ENCODE measurements around the gene TNFRSF14. TPM values are rescaled to one million over a fixed set of nuclear protein-coding genes. Genes with fewer than 3 reads are reported as not detected.

The TNFRSF14 gene
- polyA plus RNA-seq, 1 experiment, result 19.3 TPM

DNA sequence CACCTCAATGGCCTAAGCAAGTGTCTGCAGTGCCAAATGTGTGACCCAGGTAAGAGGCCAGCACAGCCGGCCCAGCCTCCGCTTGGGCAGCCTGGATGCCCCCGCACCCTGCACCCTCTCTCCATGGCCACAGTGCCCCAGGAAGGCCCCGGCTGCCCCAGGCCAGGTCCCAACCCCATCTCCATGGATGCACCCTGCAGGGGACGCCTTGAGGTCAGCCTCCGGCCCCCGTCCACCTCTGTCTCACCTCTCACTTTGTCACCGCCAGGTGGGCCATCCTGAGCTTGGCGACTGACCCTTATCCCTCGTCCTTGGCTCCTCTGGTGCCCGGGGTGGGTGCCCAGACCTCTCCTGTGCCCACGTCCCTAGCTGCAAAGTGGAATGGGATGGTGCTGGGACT lies 2.2 kb downstream of the TNFRSF14 start:
- no peak for DNase-seq (ENCODE audit: low read depth)
- ChIA-PET CTCF (interaction anchor here (1.2 to 3.2 kb wide), 2 partner anchors 11 to 177 kb away, joined by 3 to 28 read pairs; no protein-coding TSS in a partner anchor), POLR2A (no interaction called here)
- Histone ChIP-seq H3K27me3 (ENCODE audit: control insufficient read depth, insufficient read depth, low read length) (no peaks in the 10 kb centered on the region), H3K4me3 (ENCODE audit: low read depth, low read length) (no peak overlapping the region), H3K36me3 (ENCODE audit: control insufficient read depth, insufficient read depth, low read length) (no peaks in the 10 kb centered on the region; the same call in 1 of the 2 replicates)
- TF ChIP-seq, protein P1, sequence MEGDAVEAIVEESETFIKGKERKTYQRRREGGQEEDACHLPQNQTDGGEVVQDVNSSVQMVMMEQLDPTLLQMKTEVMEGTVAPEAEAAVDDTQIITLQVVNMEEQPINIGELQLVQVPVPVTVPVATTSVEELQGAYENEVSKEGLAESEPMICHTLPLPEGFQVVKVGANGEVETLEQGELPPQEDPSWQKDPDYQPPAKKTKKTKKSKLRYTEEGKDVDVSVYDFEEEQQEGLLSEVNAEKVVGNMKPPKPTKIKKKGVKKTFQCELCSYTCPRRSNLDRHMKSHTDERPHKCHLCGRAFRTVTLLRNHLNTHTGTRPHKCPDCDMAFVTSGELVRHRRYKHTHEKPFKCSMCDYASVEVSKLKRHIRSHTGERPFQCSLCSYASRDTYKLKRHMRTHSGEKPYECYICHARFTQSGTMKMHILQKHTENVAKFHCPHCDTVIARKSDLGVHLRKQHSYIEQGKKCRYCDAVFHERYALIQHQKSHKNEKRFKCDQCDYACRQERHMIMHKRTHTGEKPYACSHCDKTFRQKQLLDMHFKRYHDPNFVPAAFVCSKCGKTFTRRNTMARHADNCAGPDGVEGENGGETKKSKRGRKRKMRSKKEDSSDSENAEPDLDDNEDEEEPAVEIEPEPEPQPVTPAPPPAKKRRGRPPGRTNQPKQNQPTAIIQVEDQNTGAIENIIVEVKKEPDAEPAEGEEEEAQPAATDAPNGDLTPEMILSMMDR (IDR thresholded peaks at IDR 0.05; ENCODE audit: insufficient read depth, low read depth, low read length), result no peak

DNA sequence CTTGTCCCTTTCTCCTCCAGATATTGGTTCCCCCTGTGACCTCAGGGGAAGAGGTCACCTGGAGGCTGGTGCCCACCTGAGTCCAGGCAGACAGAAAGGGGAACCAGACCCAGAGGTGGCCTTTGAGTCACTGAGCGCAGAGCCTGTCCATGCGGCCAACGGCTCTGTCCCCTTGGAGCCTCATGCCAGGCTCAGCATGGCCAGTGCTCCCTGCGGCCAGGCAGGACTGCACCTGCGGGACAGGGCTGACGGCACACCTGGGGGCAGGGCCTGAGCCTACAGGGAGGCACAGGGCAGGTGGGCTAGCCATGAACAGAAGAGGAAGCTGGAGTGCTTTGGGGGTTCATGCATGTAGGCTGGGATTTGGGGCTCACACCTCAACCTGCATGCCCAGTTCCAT lies 2.7 kb downstream of the TNFRSF14 start:
- H3K36me3 ChIP-seq (ENCODE audit: control insufficient read depth, insufficient read depth, low read length), result no peaks in the 10 kb centered on the region; the same call in 1 of the 2 replicates
- no peak overlapping the region for H3K4me3 ChIP-seq (ENCODE audit: low read depth, low read length)
- no peak for DNase-seq (ENCODE audit: low read depth)
- no peaks in the 10 kb centered on the region for H3K27me3 ChIP-seq (ENCODE audit: control insufficient read depth, insufficient read depth, low read length)
- CTCF ChIA-PET, result interaction anchor here (1.2 to 3.2 kb wide), 2 partner anchors 12 to 177 kb away, joined by 3 to 28 read pairs; no protein-coding TSS in a partner anchor
- TF ChIP-seq, protein P1 (IDR thresholded peaks at IDR 0.05; ENCODE audit: insufficient read depth, low read depth, low read length), result no peak
- POLR2A ChIA-PET, result no interaction called here

DNA sequence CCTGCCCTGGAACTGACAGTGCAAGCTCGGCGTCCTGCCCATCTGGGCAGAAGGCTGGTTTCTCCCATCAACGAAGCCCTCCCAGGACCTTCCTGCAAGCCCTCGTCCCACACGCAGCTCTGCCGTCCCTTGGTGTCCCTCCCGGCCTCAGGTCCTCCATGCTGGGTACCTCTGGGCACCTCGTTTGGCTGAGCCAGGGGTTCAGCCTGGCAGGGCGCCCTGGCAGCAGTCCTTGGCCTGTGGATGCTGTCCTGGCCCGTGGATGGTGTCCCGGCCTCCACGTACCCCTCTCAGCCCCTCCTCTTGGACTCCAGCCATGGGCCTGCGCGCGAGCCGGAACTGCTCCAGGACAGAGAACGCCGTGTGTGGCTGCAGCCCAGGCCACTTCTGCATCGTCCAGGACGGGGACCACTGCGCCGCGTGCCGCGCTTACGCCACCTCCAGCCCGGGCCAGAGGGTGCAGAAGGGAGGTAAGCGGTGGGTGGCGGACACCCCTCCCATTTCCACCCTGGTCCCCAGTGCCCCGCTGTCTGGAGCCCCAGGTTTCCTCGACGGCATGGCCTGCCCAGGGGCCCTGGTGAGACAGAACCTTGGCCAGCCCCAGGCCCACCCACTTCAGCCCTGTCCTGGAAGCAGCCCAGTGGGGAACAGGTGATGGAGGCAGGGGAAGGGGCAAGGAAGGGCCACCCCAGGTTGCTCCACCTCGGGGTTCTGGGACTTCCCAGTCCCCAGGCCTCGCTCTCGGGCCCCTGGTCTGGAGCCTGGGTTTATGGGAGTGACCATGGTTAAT lies 3.5 kb downstream of the TNFRSF14 start:
- no peaks in the 10 kb centered on the region; the same call in 1 of the 2 replicates for H3K36me3 ChIP-seq (ENCODE audit: control insufficient read depth, insufficient read depth, low read length)
- DNase-seq (ENCODE audit: low read depth), result no peak
- TF ChIP-seq, protein P1 (IDR thresholded peaks at IDR 0.05; ENCODE audit: insufficient read depth, low read depth, low read length), result no peak
- ChIA-PET CTCF (interaction anchor here (1.8 to 2.0 kb wide), 3 partner anchors 11 to 17 kb away, joined by 4 to 9 read pairs (median 7); no protein-coding TSS in a partner anchor), POLR2A (no interaction called here)
- H3K27me3 ChIP-seq (ENCODE audit: control insufficient read depth, insufficient read depth, low read length), result no peaks in the 10 kb centered on the region
- H3K4me3 ChIP-seq (ENCODE audit: low read depth, low read length), result no peak overlapping the region

DNA sequence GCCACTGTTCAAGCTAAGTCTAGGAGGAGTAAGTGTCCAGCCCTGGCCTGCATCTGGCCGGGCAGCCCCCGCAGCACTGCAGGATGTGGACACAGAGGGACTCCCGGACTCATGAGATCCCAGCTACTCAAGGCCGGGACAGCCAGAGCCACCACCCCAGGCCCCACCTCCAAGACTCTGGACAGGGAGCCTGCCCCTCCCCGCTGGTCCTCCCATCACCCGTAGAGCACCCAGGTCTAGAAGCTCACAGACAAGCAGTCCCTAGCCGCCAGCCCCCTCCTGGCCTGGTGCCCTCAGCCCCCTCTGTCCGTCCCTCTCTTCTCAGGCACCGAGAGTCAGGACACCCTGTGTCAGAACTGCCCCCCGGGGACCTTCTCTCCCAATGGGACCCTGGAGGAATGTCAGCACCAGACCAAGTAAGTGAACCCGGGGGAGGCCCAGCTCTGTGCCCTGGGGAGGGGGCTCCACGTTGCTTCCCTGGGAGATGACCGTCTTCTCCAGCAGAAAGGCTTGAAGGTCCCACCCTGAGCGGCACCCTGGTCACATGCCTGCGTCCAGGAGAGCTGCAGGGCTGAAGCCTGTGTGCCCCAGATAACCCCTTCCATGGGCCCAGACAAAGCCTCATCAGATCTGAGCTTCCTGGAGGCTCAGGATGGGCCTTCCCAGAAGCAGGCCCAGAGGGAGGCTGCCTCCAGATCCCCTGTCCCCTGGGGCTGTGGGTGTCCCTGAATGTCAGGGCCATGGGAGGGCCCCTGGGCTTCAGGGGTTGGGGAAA lies 4.3 kb downstream of the TNFRSF14 start:
- DNase-seq (ENCODE audit: low read depth), result no peak
- ChIA-PET CTCF (interaction anchor here (1.3 to 2.0 kb wide), 5 partner anchors 11 to 146 kb away, joined by 3 to 9 read pairs (median 7); no protein-coding TSS in a partner anchor), POLR2A (no interaction called here)
- TF ChIP-seq, protein P1 (IDR thresholded peaks at IDR 0.05; ENCODE audit: insufficient read depth, low read depth, low read length), result no peak
- H3K36me3 ChIP-seq (ENCODE audit: control insufficient read depth, insufficient read depth, low read length), result no peaks in the 10 kb centered on the region; the same call in 1 of the 2 replicates
- H3K27me3 ChIP-seq (ENCODE audit: control insufficient read depth, insufficient read depth, low read length), result no peaks in the 10 kb centered on the region
- H3K4me3 ChIP-seq (ENCODE audit: low read depth, low read length), result no peak overlapping the region

DNA sequence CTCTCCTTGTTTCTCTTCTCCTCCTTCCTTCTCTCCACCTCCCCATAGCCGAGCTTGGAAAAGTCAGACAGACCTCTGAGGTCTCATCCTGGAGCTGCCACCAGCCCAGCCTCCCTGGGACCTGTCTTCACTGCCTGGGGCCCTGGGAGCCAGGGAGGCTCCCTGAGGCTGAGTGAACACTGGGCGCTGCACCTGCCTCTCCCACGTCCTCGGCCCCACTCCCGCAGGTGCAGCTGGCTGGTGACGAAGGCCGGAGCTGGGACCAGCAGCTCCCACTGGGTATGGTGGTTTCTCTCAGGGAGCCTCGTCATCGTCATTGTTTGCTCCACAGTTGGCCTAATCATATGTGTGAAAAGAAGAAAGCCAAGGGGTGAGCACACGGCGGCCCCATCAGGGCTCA lies 5.3 kb downstream of the TNFRSF14 start:
- Histone ChIP-seq H3K27me3 (ENCODE audit: control insufficient read depth, insufficient read depth, low read length) (no peaks in the 10 kb centered on the region), H3K4me3 (ENCODE audit: low read depth, low read length) (no peak overlapping the region), H3K36me3 (ENCODE audit: control insufficient read depth, insufficient read depth, low read length) (no peaks in the 10 kb centered on the region; the same call in 1 of the 2 replicates)
- TF ChIP-seq, protein P1 (IDR thresholded peaks at IDR 0.05; ENCODE audit: insufficient read depth, low read depth, low read length), result no peak
- CTCF ChIA-PET, result interaction anchor here (0.6 to 2.0 kb wide), 9 partner anchors 10 to 569 kb away, joined by 3 to 9 read pairs (median 4); no protein-coding TSS in a partner anchor
- POLR2A ChIA-PET, result no interaction called here
- no peak for DNase-seq (ENCODE audit: low read depth)
